Upper lobe of left lung (tissue), 4 donors: ENCODE measurements around the gene KMT5B.

Experiments used
- CTCF ChIP-seq, 6 experiments: fragments of 450-650 bp in 4 of 6; fragments of 200-600 bp in 2 of 6; sonication (generic) in 2 of 6; IDR thresholded peaks; one replicate each; pipeline ENCODE4 v1.5.1; 2016 to 2019; ENCODE audit warnings: antibody characterized with exemption in 6 of 6
- POLR2AphosphoS5 ChIP-seq, 2 donors: sonication (generic); formaldehyde crosslinking; IDR thresholded peaks; one replicate each; pipeline ENCODE4 v1.5.1; 2017; ENCODE audit warnings: antibody characterized with exemption in 2 of 2

- no peak for TF ChIP-seq CTCF (IDR thresholded peaks at IDR 0.05)
- no peak for TF ChIP-seq POLR2AphosphoS5 (IDR thresholded peaks at IDR 0.05)
Measured at GRCh38 chr11:68136866-68137265, 76.2 kb downstream of the KMT5B start.
